B cell (primary cell): ENCODE results near the gene PLP2. TPM values are rescaled to one million over a fixed set of nuclear protein-coding genes. Genes with fewer than 3 reads are reported as not detected.

Source experiments
- ATAC-seq: fragments of 200-7000 bp; cut with Tn5 transposase; one replicate; pipeline ENCODE4 v1.10.0; 2021; ENCODE audit warnings: low read depth, mild to moderate bottlenecking, moderate number of reproducible peaks, moderate library complexity
- CTCF ChIA-PET: fragments of 350-600 bp; sonication (Branson Sonifier 250); formaldehyde crosslinking; loops from one replicate; lab custom pipeline; 2021; ENCODE audit warnings: antibody characterized with exemption, inconsistent platforms; lab: Charles Lee
- POLR2A ChIA-PET: fragments of 350-600 bp; sonication (Branson Sonifier 250); formaldehyde crosslinking; loops from one replicate; lab custom pipeline; 2021; ENCODE audit warnings: antibody characterized with exemption; lab: Charles Lee
- DNase-seq: peaks from one replicate; pipeline ENCODE4 v3.0.0; 2013
- H2AFZ ChIP-seq: 2 replicates; pipeline ENCODE4 v1.6.1; 2012; ENCODE audit warnings: mild to moderate bottlenecking, low read depth, low read length; ENCODE audit not compliant: insufficient read depth, poor library complexity, severe bottlenecking
- H3K27ac ChIP-seq, 2 donors: 1 replicate in 1 of 2; 2 replicates in 1 of 2; pipeline ENCODE4 v1.5.1; 2012 to 2013; ENCODE audit warnings: low read length in 2 of 2, mild to moderate bottlenecking in 2 of 2, moderate library complexity in 1 of 2
- H3K27me3 ChIP-seq, 4 experiments: fragments of 200-600 bp in 1 of 4; sonication (generic) in 1 of 4; replicated peaks in 1 of 4; 1 replicate in 2 of 4; 2 replicates in 2 of 4; pipeline versions ENCODE4 v1.6.1 to v1.7.0; 2013 to 2016; ENCODE audit warnings: low read length in 3 of 4, mild to moderate bottlenecking in 2 of 4, mixed read lengths in 1 of 4, moderate library complexity in 1 of 4; ENCODE audit not compliant: insufficient read depth in 4 of 4, control insufficient read depth in 3 of 4; ENCODE audit errors: control extremely low read depth in 1 of 4
- H3K36me3 ChIP-seq, 2 experiments: replicated peaks in 1 of 2; 1 replicate in 1 of 2; 2 replicates in 1 of 2; pipeline versions ENCODE4 v1.6.1 to v1.7.1; 2013; ENCODE audit warnings: low read length in 1 of 2; ENCODE audit not compliant: insufficient read depth in 2 of 2, control insufficient read depth in 1 of 2; ENCODE audit errors: control extremely low read depth in 1 of 2, extremely low read depth in 1 of 2
- H3K4me1 ChIP-seq, 2 donors: fragments of 200-600 bp in 1 of 2; sonication (generic) in 1 of 2; 1 replicate in 1 of 2; 2 replicates in 1 of 2; pipeline versions ENCODE4 v1.5.1 to v1.6.1; 2013 to 2017; ENCODE audit warnings: low read length in 2 of 2; ENCODE audit not compliant: control insufficient read depth in 2 of 2, insufficient read depth in 2 of 2
- H3K4me2 ChIP-seq: replicated peaks from 2 replicates; pipeline ENCODE3; 2012; ENCODE audit warnings: mild to moderate bottlenecking, low read depth, low read length; ENCODE audit not compliant: poor library complexity, severe bottlenecking
- H3K4me3 ChIP-seq, 5 experiments: fragments of 200-600 bp in 1 of 5; sonication (generic) in 1 of 5; 1 replicate in 3 of 5; 2 replicates in 2 of 5; pipeline versions ENCODE4 v1.5.1 to v1.7.0; 2011 to 2016; ENCODE audit warnings: low read length in 4 of 5, mild to moderate bottlenecking in 4 of 5, low read depth in 2 of 5, control low read depth in 1 of 5, moderate library complexity in 1 of 5; ENCODE audit not compliant: insufficient read depth in 1 of 5; ENCODE audit errors: control extremely low read depth in 1 of 5, extremely low read depth in 1 of 5
- H3K79me2 ChIP-seq: fragments of 200-600 bp; sonication (generic); one replicate; pipeline ENCODE4 v1.6.0; 2016; ENCODE audit warnings: low read length; ENCODE audit not compliant: control insufficient read depth, insufficient read depth
- H3K9ac ChIP-seq: fragments of 200-600 bp; sonication (generic); 2 replicates; pipeline ENCODE4 v1.6.1; 2017; ENCODE audit warnings: mild to moderate bottlenecking, low read length, moderate library complexity
- H3K9me3 ChIP-seq, 3 donors: one replicate each; pipeline versions ENCODE4 v1.6.1 to v1.7.1; 2013; ENCODE audit warnings: low read length in 2 of 3; ENCODE audit not compliant: control insufficient read depth in 2 of 3, insufficient read depth in 1 of 3; ENCODE audit errors: control extremely low read depth in 1 of 3
- H4K20me1 ChIP-seq: 2 replicates; pipeline ENCODE4 v1.6.0; 2012; ENCODE audit warnings: mild to moderate bottlenecking, low read length; ENCODE audit not compliant: insufficient read depth, control insufficient read depth, poor library complexity, severe bottlenecking
- H3K27ac Mint-ChIP-seq: one replicate; pipeline ENCODE4 v1.8.0; 2021; ENCODE audit warnings: mixed read lengths
- H3K27me3 Mint-ChIP-seq: one replicate; pipeline ENCODE4 v1.8.0; 2021; ENCODE audit warnings: mixed read lengths
- H3K4me1 Mint-ChIP-seq: one replicate; pipeline ENCODE4 v1.8.0; 2021; ENCODE audit warnings: mixed read lengths
- H3K4me3 Mint-ChIP-seq: one replicate; pipeline ENCODE4 v1.8.0; 2021; ENCODE audit warnings: mixed read lengths
- H3K9me3 Mint-ChIP-seq: one replicate; pipeline ENCODE4 v1.8.0; 2022; ENCODE audit warnings: mixed read lengths; ENCODE audit not compliant: insufficient read depth
- EZH2 ChIP-seq: IDR thresholded peaks from 2 replicates; pipeline ENCODE4 v1.6.1; 2012; ENCODE audit warnings: borderline replicate concordance, low read depth, mild to moderate bottlenecking, moderate library complexity, low read length; ENCODE audit not compliant: insufficient read depth, poor library complexity, severe bottlenecking
- WGBS: methylation state at CpG from one replicate; pipeline ENCODE4 v1.1.5; 2013; ENCODE audit warnings: missing lambda C conversion rate; ENCODE audit not compliant: insufficient coverage; 5-methylcytosine and 5-hydroxymethylcytosine counted together
- intact Hi-C: fragments of 100-400 bp; cut with micrococcal nuclease; formaldehyde crosslinking; loops from one replicate; pipeline ENCODE4 v1.10.0; 2022
- polyA plus RNA-seq: library from polyadenylated mRNA; depleted of rRNA; stranded (reverse); fragments of >200 nt; gene quantifications from 2 replicates; pipeline ENCODE4 v1.2.3, GENCODE V29; 2012
- total RNA-seq, 2 donors: library from RNA; stranded (reverse); fragments of 120-200 nt in 1 of 2; gene quantifications; 1 replicate in 1 of 2; 2 replicates in 1 of 2; pipeline versions ENCODE4 v1.2.3 to v1.2.4, GENCODE V29; 2013 to 2022
- TF ChIP-seq, protein P1 (sequence below): fragments of 200-600 bp; IDR thresholded peaks from one replicate; pipeline ENCODE4 v1.8.0; 2022; ENCODE audit warnings: antibody characterized with exemption, mild to moderate bottlenecking

The PLP2 gene
- total and polyA plus RNA-seq, 2 donors (not counting 1 experiment from before 2014, with no cell fraction given), result 194 to 214 TPM

DNA sequence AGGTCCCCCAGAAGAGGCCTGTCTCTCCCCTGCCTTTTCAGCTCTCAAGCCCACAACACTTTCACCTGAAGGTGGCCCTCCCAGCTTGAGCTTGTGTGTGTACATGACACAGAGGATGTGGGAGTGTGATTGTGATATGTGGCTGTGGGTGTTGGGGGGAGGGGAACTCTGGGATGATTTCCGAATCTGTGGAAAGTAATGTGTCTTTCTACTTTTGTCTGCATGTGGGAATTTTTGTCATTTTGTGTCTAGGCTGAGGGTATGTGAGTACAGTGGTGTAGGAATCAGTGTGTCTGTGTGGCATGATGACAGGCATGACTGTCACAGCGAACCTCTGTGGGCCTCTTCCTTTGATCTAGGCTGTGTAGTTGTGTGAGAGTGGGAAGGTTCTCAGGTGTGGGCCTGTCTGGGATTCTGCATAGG, 21.9 kb downstream of the PLP2 start:
- Histone ChIP-seq H3K27ac (no peak overlapping the region), H3K9ac (no peak overlapping the region), H3K36me3 (no peaks in the 10 kb centered on the region), H4K20me1 (no peaks in the 10 kb centered on the region), H3K4me3 (no peak overlapping the region), H3K4me2 (no peak overlapping the region), H3K79me2 (no peaks in the 10 kb centered on the region), H3K9me3 (peaks cover 0 to 3% (median 0%) of the 10 kb centered on the region in 3 donors), H2AFZ (no peak overlapping the region), H3K4me1 (peaks cover 0 to 18% of the 10 kb centered on the region in 2 donors), H3K27me3 (no peaks in the 10 kb centered on the region)
- Mint-ChIP-seq H3K9me3 (no peaks in the 10 kb centered on the region), H3K27ac (no peak overlapping the region), H3K4me3 (no peak overlapping the region), H3K4me1 (peaks cover 25% of the 10 kb centered on the region), H3K27me3 (no peaks in the 10 kb centered on the region)
- TF ChIP-seq, protein P1, sequence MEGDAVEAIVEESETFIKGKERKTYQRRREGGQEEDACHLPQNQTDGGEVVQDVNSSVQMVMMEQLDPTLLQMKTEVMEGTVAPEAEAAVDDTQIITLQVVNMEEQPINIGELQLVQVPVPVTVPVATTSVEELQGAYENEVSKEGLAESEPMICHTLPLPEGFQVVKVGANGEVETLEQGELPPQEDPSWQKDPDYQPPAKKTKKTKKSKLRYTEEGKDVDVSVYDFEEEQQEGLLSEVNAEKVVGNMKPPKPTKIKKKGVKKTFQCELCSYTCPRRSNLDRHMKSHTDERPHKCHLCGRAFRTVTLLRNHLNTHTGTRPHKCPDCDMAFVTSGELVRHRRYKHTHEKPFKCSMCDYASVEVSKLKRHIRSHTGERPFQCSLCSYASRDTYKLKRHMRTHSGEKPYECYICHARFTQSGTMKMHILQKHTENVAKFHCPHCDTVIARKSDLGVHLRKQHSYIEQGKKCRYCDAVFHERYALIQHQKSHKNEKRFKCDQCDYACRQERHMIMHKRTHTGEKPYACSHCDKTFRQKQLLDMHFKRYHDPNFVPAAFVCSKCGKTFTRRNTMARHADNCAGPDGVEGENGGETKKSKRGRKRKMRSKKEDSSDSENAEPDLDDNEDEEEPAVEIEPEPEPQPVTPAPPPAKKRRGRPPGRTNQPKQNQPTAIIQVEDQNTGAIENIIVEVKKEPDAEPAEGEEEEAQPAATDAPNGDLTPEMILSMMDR, result no peak
- TF ChIP-seq EZH2, result no peak
- DNase-seq, result no peak
- WGBS, result 90% methylated on average over 2 of the region's 2 CpGs
- POLR2A ChIA-PET, result no interaction called here
- CTCF ChIA-PET, result interaction anchor here (1.0 to 1.7 kb wide), 10 partner anchors 27 to 684 kb away, joined by 3 to 9 read pairs (median 4); no protein-coding TSS in a partner anchor
- intact Hi-C loops, result no loop called here
- no peak for ATAC-seq

DNA sequence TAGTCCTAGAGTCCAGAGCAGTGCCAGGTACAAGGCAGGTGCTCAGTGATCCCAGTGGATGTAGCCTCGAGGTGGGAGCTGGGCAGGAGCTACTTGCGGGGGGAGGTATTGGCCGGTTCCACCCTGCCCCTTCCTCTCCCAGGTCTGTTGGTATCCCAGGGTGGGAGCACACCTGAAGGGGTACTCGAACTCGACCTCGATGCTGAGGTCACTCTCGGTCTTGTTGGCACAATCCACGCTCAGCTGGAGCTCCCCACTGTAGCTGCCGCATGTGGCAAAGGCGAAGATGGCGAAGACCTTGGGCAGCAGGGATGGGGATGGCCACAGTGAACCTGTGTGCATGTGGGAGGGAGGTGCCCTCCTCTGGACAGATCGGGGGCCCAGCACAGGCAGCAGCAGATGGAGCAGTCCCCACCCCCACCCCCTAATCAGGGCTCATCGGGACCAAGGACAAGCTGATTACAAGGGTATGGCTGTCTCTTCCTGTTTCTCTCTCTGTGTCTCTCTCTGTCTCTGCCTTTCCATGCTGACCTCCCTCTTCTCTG, 25.9 kb downstream of the PLP2 start:
- Histone ChIP-seq H2AFZ (no peak overlapping the region), H3K4me3 (no peak overlapping the region), H3K9me3 (no peaks in the 10 kb centered on the region), H3K4me1 (peaks cover 4 to 16% of the 10 kb centered on the region in 2 donors), H4K20me1 (no peaks in the 10 kb centered on the region), H3K79me2 (no peaks in the 10 kb centered on the region), H3K27me3 (no peaks in the 10 kb centered on the region), H3K27ac (no peak overlapping the region), H3K36me3 (no peaks in the 10 kb centered on the region), H3K9ac (no peak overlapping the region), H3K4me2 (no peak overlapping the region)
- Mint-ChIP-seq H3K9me3 (no peaks in the 10 kb centered on the region), H3K27me3 (no peaks in the 10 kb centered on the region), H3K27ac (no peak overlapping the region), H3K4me3 (no peak overlapping the region), H3K4me1 (peaks cover 13% of the 10 kb centered on the region)
- CTCF ChIA-PET, result no interaction called here
- DNase-seq (no peak), ATAC-seq (no peak)
- 92% methylated on average over 9 of the region's 13 CpGs for WGBS
- no peak for TF ChIP-seq EZH2
- TF ChIP-seq, protein P1, result no peak
- intact Hi-C loops, result no loop called here
- POLR2A ChIA-PET, result no interaction called here
